CD4-positive, alpha-beta T cell treated with Interleukin-12 subunit alpha and Interleukin-12 subunit beta, for 1 hour (primary cell): ENCODE results near the gene IHH.

Experiments used
- DNase-seq: peaks from one replicate; pipeline ENCODE4 v3.0.0-alpha.2; 2020

IHH gene

GRCh38 chr2:219073413-219074129 lies 12.8 kb upstream of the IHH start:
- peak; percentile 24 for DNase-seq

DNA sequence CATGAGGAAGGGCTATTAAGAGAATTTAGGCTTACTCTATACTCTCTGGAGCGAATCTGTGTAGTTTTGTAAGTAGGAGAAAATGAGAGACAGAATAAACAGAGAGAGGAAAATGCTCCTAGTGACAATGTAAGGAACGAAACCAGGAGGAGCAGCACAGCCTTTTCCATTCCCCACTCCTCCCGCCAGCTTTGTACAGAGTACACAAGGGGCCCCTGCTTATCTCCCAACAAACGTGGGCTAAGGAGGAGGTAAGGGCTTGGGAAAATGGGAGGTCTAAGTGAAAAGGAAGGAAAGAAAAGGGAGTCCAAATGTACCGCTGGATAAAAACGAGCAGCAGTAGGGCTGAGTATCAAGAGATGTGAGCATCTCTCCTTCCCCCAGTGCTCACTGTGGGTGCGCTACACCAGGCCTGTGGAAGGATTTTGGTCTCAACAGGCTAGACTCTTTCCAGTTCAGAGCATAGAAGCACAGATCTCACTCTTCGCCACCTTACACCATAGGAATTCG lies 12.1 kb upstream of the IHH start:
- no peak for DNase-seq

DNA sequence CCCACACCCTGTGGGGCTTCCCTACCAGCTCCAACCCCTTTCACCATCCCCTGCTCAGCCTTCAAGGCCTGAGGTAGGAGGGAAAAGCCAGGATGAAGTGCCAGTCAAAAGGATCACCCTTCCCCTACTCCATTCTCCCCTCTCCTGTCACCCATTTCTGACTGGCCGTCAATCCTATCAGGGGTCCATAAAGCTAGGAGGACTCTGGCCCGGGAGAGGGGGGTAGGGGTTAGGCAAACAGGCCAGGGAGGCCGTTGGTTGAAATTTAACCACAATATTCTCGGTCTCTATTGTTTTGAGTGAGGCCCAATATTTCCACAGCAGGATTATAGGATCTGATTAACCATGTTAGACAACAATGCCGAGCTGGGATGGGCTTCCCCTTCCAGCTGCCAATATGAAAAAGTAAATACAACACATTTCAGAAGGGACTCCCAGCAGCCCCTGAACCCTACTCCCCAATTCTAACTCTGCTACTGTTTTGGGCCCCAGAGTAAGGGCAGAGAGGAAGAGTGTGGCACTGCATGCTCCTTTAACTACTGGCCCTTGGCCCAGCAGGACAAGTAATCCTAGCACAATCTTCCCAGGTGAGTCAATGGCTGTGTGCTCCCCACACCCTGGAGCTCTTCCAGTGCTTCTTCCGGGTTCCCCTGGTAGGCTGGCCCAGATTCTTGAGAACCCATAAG lies 10.6 kb upstream of the IHH start:
- DNase-seq, result no peak

- DNase-seq, result no peak
Observed at GRCh38 chr2:219065484-219065883, 4.8 kb upstream of the IHH start.

DNA sequence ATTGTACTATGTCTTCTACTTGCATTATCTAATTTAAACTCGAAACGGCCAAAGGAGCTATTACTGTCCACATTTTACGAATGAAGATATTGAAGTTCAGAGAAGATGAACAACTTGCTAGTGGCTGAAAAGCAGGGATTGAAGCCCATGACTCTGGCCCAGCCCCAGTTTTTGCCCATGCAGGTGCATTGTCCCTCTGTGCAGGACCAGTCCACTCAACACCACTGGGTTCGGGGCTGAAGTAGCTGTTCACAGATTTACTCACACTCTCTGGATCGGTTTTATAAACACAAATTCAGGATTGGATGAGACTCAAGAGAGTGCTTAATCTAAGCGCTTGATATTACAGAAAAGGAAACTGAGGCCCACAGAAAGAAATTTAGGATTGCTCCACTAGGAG lies 1.4 kb upstream of the IHH start:
- no peak for DNase-seq

GRCh38 chr2:219059725-219060682 lies 717 bp downstream of the IHH start:
- DNase-seq, result no peak

- no peak for DNase-seq
Observed at GRCh38 chr2:219059375-219059724, 1.4 kb downstream of the IHH start.

GRCh38 chr2:219058541-219059374 lies 2.0 kb downstream of the IHH start:
- DNase-seq, result no peak

DNA sequence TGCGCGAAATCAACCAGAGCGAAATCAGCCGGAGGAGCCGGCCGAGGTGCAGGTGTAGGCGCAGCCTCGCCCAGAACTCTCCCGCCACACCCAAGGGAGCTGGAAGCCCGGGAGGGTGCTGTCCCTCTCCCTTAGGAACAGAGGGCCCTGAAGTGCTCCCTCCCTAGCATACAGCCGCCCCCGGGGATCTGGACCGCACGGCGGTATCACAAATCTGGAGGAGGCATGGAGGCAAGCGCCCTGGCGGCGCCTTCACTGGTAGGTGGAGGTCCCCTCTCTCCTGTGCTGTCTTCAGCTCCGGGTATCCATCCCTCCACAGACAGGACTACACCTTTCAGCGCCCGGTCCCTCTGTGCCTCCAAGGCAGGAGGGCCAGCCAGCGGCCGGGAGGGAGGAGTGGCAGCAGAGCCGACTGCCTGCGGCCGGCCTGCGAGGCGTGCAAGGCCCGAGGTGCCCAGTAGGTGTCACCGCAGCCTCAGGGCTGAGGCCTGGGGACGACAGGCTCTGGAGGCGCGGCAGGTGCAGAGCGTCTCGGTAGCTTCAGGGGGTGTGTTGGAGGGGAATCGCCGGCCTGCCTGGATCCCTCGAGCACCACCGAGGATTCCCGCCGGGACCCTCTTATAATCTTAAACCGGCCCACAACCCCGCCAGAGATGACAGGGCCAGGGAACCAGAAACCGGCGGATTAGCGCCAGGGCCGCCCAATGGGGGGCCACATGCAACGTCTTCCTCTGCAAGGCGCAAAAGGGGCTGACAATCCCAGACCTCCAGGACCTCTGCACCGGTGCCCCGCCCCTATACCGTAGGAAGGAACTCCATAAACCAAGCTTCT lies 2.8 kb downstream of the IHH start:
- peak; percentile 80 for DNase-seq

GRCh38 chr2:219056896-219057708 lies 3.6 kb downstream of the IHH start:
- DNase-seq, result no peak

DNA sequence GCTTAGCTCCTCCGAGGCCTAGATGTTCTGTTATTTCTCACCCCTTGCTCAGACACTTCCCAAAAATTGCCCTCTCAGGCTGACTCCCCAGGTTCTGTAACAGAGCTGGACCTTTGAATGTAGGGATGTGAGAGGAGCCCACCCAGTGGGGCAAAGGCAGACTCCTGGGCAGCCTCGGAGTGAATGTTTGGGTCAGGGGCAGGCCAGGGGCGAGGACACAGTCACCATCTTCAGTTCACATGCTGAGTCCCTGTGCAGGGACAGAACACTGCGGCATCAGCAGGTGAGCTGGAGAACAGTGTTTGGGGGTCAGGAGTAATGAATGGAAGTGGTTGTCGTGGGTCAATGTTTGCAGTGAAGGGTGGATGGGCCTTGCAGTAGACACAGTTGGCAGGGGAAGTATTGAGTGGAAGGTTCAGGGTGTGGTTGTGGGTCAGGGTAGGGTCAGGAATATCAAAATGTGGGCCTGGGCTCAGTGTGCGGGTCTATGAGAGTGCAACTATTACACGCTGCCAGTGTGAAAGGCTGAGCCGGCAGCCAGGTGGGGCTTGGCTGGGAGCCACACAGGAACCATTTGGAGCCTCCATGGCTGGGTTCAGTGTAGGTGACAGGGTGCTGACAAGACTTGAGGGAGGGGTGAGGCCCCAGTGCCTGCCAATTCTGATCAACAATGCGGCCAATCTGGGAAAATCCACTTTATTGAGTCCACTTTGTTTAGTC lies 4.4 kb downstream of the IHH start:
- DNase-seq, result no peak

DNA sequence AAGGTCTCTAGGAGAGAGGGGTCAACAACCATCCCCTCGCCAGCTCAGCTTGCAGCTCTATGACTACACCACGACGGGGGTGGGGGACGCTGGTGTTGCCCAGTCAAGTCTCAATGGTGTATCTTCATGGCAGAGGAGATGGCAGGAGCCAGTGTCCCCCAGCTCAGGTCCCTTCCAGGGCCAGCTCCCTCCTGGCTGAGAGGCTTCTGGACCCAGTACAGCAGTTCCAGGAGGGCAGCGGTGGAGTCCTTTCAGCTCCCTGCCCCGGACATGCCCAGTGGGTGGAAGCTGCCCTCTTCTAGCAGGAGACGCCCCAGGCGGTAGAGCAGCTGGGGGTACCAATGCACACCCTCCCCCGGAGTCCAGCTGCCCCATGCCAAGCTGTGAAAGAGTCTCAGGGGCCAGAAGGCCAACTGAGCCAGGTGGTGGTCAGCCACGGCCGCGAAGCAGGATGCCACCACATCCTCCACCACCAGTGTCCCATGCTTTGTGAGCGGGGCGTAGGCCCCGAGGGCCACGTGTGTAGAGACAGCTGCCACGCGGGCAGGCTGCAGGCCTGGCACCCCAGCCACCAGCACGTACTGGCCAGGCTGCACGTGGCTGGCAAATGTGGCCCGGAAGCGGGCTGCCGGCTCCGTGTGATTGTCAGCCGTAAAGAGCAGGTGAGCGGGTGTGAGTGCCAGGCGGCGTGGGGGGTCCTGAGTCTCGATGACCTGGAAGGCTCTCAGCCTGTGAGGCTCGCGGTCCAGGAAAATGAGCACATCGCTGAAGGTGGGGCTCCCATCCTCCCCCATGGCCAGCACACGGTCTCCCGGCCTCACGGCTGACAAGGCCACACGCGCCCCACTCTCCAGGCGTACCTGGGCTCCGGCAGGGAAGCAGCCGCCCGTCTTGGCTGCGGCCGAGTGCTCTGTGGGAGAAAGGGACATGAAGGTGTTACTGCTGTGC lies 5.5 kb downstream of the IHH start:
- no peak for DNase-seq

DNA sequence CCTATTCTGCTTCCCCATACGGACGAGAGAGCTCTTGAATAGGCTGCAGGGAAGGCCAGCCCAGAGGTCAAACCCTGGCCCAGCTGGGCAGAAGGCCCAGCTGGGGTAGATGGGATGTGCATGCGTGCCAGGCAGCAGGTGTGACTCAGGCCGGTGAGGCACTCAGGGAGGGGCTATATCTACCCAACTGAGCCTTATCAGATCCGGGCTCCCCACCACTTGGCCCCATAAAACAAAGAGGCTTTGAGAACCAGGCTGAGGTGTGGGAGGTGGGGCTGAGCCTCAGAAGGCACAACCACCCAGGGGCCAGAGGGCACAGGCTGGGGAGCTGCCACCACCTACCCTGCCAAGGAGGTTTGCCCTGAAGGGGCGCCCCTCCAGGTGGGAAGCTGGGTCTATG lies 11.4 kb downstream of the IHH start:
- no peak for DNase-seq

DNA sequence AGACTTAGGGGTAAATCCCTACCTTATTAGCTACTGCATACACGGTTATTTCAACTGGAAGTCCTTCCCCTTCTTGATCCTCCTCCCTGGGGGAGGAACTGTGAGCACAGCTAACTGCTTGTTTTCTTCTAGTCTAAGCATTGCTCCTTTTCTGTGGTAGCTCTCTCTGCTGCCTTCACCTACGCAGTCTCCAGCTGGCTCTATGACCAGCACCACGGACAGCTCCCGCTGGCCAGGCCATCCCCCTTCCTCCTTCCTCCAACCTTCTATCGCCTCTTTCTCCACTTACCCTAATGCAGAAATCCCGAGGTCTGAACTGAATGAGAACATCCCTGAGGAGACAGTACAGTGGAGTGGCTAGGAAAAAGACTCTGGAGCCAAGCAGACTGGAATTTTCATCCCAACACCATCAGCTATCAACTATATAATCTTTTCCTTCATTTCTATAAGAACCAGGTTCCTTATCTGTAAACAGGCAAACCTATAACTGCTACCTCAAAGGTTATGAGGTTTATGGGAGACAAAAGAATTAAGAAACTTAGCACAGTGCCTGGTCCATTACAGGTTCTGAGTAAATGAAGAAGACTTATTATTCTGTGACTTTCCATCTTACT lies 14.7 kb downstream of the IHH start:
- no peak for DNase-seq

- no peak for DNase-seq
Observed at GRCh38 chr2:219042750-219043149, 18.0 kb downstream of the IHH start.

DNA sequence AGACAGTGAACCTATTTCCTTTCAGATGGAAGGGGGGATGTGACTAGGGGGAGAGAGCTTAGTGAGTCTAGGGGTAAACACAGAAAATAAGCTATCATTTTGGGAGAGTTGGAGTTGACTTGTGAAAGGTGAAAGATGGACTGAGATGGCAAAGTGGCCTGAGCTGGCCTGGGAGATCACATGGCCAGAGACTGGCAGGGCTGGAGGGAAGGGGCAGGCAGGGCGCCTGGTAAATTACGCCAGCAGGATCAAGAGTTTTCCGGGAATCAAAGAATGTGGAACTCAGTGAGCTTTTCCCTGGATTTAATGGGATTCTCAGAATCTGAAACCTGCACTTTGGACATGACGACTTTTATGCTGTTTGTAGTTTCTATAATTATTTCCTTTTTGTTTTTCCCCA lies 18.6 kb downstream of the IHH start:
- DNase-seq, result no peak

- DNase-seq, result peak; percentile 25
Observed at GRCh38 chr2:219041252-219041651, 19.5 kb downstream of the IHH start, which contains the start of gene CFAP65. Gene CFAP65 (minus strand): TSS chr2:219041516. CDS start chr2:219039048, 2,468 bp downstream.

DNA sequence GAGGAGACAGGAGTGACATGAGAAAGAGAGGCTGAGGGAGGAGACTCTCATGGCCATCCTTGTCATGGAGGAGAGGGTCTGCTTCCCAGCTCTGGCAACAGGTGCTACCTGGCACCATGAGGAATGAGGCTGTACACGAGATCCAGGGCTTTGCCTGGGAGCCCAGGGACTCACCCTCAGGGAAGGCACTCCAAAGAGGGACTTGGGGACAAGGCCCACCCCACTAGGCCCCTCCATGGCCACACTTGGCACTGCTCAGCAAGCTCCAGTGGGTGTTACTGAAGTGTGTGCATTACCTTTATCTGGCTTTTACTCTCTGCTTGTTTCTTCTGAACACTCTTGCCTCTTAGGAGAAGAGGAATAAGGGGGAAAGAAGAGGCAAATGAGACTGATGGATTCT lies 22.1 kb downstream of the IHH start:
- DNase-seq, result no peak
